ENCODE measurements around the gene PLD5.

Gene PLD5

DNA sequence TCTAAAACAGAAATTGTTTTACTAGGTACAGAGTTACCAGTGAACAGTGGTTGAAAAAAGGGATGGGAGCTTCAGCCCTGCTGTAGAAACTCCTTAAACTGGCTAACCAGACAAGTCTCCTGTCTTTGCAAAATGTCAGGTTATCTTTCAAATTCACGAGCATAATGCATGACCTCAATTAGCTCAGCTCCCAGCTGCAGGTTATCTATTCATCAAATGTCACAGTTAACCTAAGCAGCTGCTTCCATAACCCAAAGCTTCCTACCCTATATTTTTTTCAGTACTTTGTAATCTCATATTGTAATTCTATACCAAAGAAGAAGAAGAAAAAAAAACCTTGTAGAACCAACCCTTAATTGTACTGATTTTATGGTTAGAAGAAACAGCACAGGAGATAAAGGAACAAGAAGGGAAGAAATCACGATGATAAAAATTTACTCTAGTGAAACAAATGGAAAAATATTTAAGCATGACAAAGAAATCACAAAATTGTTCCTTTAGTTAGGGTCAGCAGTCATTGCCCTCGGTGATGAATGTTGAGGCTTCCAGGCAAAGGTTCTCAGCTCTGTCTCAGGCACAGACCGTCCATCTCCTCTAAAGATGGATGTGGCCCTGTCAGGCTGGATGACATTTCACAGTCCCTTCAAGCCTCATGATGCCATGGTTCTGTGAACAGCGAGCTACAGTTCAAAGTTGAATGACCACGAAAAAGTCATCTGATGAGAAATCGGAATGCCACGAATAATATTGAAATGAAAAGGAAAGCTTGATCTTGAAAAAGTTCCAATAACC is 95.9 kb downstream of the PLD5 start:
- H3K9me3 ChIP-seq (ENCODE audit: control insufficient read depth in 2 of 2, low read length in 2 of 2), result no peaks in the 10 kb centered on the region
- H3K9ac ChIP-seq (ENCODE audit: low read depth in 1 of 2, low read length in 2 of 2), result no peak overlapping the region
- H3K27me3 ChIP-seq (ENCODE audit: control insufficient read depth in 2 of 2, insufficient read depth in 2 of 2, low read length in 2 of 2), result no peaks in the 10 kb centered on the region
- H3K4me1 ChIP-seq (ENCODE audit: control insufficient read depth in 2 of 2, insufficient read depth in 2 of 2, low read length in 2 of 2), result no peaks in the 10 kb centered on the region
- no peaks in the 10 kb centered on the region for H3K36me3 ChIP-seq (ENCODE audit: control insufficient read depth in 2 of 2, insufficient read depth in 2 of 2, low read length in 2 of 2)
- H3K4me3 ChIP-seq (ENCODE audit: low read length in 2 of 2), result no peak overlapping the region
- no peak overlapping the region for H3K27ac ChIP-seq (ENCODE audit: low read depth in 2 of 2, low read length in 2 of 2)

DNA sequence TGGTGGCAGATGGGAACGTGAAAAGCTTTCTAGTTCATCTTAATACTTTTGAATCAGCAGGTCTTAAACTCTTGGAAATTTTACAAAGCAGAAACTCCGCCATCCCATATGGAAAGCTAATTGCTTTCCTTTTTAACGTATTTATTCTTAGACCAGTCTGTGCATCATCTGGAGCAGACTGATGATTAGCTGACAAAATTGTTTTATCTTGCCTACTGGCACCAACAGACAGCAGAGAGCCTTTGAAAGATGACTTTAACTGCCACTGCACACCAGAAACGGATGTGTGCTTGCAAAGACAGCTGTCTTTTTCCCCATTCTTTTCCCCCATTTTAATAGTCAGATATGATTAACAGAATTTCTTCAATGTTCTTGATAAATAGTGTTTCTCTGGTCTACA is 97.0 kb downstream of the PLD5 start:
- Histone ChIP-seq H3K4me3 (ENCODE audit: low read length in 2 of 2) (no peak overlapping the region), H3K27me3 (ENCODE audit: control insufficient read depth in 2 of 2, insufficient read depth in 2 of 2, low read length in 2 of 2) (no peaks in the 10 kb centered on the region), H3K9me3 (ENCODE audit: control insufficient read depth in 2 of 2, low read length in 2 of 2) (no peaks in the 10 kb centered on the region), H3K9ac (ENCODE audit: low read depth in 1 of 2, low read length in 2 of 2) (no peak overlapping the region), H3K36me3 (ENCODE audit: control insufficient read depth in 2 of 2, insufficient read depth in 2 of 2, low read length in 2 of 2) (no peaks in the 10 kb centered on the region), H3K27ac (ENCODE audit: low read depth in 2 of 2, low read length in 2 of 2) (no peak overlapping the region), H3K4me1 (ENCODE audit: control insufficient read depth in 2 of 2, insufficient read depth in 2 of 2, low read length in 2 of 2) (no peaks in the 10 kb centered on the region)

DNA sequence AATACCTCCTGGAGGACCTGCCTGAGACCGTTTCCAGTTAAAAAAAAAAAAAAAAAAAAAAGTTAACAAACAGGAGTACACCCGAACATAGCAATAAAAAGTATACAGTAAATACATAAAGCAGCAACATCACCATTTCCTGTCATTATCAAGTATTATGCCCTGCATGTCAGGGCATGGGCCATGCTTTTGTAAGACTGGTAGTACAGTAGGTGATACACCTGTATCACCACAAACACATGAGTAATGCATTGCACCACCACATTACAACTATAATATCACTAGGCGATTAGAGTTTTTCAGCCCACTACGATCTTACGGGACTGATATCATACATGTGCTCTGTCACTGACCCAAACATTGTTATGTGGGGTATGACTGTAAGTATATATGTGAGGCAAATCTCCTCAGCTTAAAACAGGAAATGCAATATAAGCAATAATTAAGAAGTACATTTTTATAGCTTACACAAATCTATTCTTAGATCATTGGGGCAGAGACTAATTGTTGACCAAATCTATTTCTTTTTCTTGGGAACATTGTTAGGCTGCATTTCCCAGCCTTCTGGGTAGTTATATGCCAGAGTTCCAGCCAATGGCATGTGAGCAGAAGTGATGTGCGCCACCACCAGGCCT is 98.1 kb downstream of the PLD5 start:
- Histone ChIP-seq H3K27me3 (ENCODE audit: control insufficient read depth in 2 of 2, insufficient read depth in 2 of 2, low read length in 2 of 2) (no peaks in the 10 kb centered on the region), H3K9ac (ENCODE audit: low read depth in 1 of 2, low read length in 2 of 2) (no peak overlapping the region), H3K4me3 (ENCODE audit: low read length in 2 of 2) (no peak overlapping the region), H3K4me1 (ENCODE audit: control insufficient read depth in 2 of 2, insufficient read depth in 2 of 2, low read length in 2 of 2) (no peaks in the 10 kb centered on the region), H3K9me3 (ENCODE audit: control insufficient read depth in 2 of 2, low read length in 2 of 2) (no peaks in the 10 kb centered on the region), H3K36me3 (ENCODE audit: control insufficient read depth in 2 of 2, insufficient read depth in 2 of 2, low read length in 2 of 2) (no peaks in the 10 kb centered on the region), H3K27ac (ENCODE audit: low read depth in 2 of 2, low read length in 2 of 2) (no peak overlapping the region)

DNA sequence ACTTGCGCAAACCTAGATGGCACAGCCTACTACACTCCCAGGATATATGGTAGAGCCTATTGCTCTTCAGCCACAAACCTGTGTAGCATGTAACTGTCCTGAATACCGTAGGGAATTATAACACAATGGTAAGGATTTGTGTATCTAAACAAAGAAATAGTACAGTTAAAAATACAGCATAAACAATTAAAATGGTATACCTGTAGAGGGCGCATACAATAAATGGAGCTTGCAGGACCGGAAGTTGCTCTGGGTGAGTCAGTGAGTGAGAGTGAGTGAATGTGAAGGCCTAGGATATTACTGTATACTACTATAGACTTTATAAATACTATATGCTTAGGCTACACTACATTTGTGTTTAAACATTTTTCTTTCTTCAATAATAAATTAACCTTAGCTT is 99.3 kb downstream of the PLD5 start:
- H3K27me3 ChIP-seq (ENCODE audit: control insufficient read depth in 2 of 2, insufficient read depth in 2 of 2, low read length in 2 of 2), result no peaks in the 10 kb centered on the region

DNA sequence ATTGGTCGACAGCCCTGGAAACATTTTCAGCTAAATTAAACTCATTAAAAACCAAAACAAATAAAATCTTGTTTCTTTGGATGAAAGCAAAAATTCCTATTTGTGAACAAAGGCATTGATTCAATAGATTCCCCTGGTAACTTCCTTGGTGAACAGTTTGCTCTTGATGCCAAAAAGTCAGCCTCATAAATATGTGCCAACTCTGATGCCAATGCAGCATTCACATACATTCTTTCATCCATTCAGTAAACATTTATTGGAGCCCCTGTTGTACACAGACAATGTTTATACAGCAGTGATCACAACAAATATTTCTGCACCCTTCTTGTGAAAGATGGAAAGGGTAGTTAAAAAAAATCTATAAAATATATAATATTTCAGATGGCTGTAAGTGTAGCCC is 107.8 kb downstream of the PLD5 start:
- H3K9me3 ChIP-seq (ENCODE audit: control insufficient read depth in 2 of 2, low read length in 2 of 2), result peaks cover 0 to 3% of the 10 kb centered on the region in 2 donors
- H3K9ac ChIP-seq (ENCODE audit: low read depth in 1 of 2, low read length in 2 of 2), result no peak overlapping the region
- no peak overlapping the region for H3K4me3 ChIP-seq (ENCODE audit: low read length in 2 of 2)
- no peak overlapping the region for H3K27ac ChIP-seq (ENCODE audit: low read depth in 2 of 2, low read length in 2 of 2)
- H3K4me1 ChIP-seq (ENCODE audit: control insufficient read depth in 2 of 2, insufficient read depth in 2 of 2, low read length in 2 of 2), result no peaks in the 10 kb centered on the region
- no peaks in the 10 kb centered on the region for H3K27me3 ChIP-seq (ENCODE audit: control insufficient read depth in 2 of 2, insufficient read depth in 2 of 2, low read length in 2 of 2)
- no peaks in the 10 kb centered on the region for H3K36me3 ChIP-seq (ENCODE audit: control insufficient read depth in 2 of 2, insufficient read depth in 2 of 2, low read length in 2 of 2)

More for the DNA sequence above, 99.3 kb downstream of the PLD5 start:
- no peaks in the 10 kb centered on the region for H3K36me3 ChIP-seq (ENCODE audit: control insufficient read depth in 2 of 2, insufficient read depth in 2 of 2, low read length in 2 of 2)
- H3K4me1 ChIP-seq (ENCODE audit: control insufficient read depth in 2 of 2, insufficient read depth in 2 of 2, low read length in 2 of 2), result no peaks in the 10 kb centered on the region
- peaks cover 0 to under 1% of the 10 kb centered on the region in 2 donors for H3K9me3 ChIP-seq (ENCODE audit: control insufficient read depth in 2 of 2, low read length in 2 of 2)
- H3K27ac ChIP-seq (ENCODE audit: low read depth in 2 of 2, low read length in 2 of 2), result no peak overlapping the region
- no peak overlapping the region for H3K4me3 ChIP-seq (ENCODE audit: low read length in 2 of 2)
- H3K9ac ChIP-seq (ENCODE audit: low read depth in 1 of 2, low read length in 2 of 2), result no peak overlapping the region

DNA sequence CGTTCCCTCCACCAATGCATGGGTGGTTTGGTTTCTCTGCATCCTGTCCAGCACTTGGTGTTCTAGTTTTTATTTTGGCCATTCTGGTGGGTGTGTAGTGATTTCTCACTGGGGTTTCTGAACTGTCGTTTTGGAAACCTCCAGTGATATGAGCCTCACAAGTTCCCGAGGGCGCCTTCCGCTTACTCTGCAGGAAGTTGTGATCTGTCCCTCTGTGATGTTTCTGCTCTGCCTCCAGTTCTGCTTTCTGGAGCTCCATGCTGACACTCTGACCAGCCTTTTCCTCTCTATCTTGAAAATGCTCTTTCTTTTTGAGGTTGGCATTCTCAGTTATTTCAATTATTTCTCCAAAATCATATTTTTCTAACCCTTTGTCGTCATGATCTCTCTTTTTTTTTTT is 111.6 kb downstream of the PLD5 start:
- Histone ChIP-seq H3K36me3 (ENCODE audit: control insufficient read depth in 2 of 2, insufficient read depth in 2 of 2, low read length in 2 of 2) (no peaks in the 10 kb centered on the region), H3K27me3 (ENCODE audit: control insufficient read depth in 2 of 2, insufficient read depth in 2 of 2, low read length in 2 of 2) (no peaks in the 10 kb centered on the region), H3K4me1 (ENCODE audit: control insufficient read depth in 2 of 2, insufficient read depth in 2 of 2, low read length in 2 of 2) (no peaks in the 10 kb centered on the region), H3K27ac (ENCODE audit: low read depth in 2 of 2, low read length in 2 of 2) (no peak overlapping the region), H3K4me3 (ENCODE audit: low read length in 2 of 2) (no peak overlapping the region), H3K9me3 (ENCODE audit: control insufficient read depth in 2 of 2, low read length in 2 of 2) (no peaks in the 10 kb centered on the region), H3K9ac (ENCODE audit: low read depth in 1 of 2, low read length in 2 of 2) (no peak overlapping the region)

DNA sequence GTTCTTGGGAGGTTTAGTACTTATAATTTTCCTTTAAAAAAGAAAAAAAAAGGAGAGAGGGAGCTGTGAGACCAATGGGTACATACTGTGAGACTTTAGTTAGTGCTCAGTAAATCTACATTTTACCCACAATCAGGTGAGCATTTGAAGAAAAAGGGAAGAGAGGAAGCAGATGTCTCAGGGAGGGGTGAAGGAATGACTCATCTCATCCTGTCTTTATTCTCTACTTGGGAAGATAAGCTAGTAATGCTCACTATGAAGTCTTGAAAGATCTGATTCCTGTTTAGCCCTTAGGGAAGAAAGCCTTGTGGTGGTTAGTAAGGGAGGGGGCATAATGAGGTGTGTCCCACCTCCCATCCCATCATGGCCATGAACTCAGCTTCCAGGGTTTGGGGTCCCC is 112.6 kb downstream of the PLD5 start:
- Histone ChIP-seq H3K4me1 (ENCODE audit: control insufficient read depth in 2 of 2, insufficient read depth in 2 of 2, low read length in 2 of 2) (no peaks in the 10 kb centered on the region), H3K27me3 (ENCODE audit: control insufficient read depth in 2 of 2, insufficient read depth in 2 of 2, low read length in 2 of 2) (no peaks in the 10 kb centered on the region), H3K27ac (ENCODE audit: low read depth in 2 of 2, low read length in 2 of 2) (no peak overlapping the region), H3K36me3 (ENCODE audit: control insufficient read depth in 2 of 2, insufficient read depth in 2 of 2, low read length in 2 of 2) (no peaks in the 10 kb centered on the region), H3K4me3 (ENCODE audit: low read length in 2 of 2) (no peak overlapping the region), H3K9ac (ENCODE audit: low read depth in 1 of 2, low read length in 2 of 2) (no peak overlapping the region), H3K9me3 (ENCODE audit: control insufficient read depth in 2 of 2, low read length in 2 of 2) (no peaks in the 10 kb centered on the region)

DNA sequence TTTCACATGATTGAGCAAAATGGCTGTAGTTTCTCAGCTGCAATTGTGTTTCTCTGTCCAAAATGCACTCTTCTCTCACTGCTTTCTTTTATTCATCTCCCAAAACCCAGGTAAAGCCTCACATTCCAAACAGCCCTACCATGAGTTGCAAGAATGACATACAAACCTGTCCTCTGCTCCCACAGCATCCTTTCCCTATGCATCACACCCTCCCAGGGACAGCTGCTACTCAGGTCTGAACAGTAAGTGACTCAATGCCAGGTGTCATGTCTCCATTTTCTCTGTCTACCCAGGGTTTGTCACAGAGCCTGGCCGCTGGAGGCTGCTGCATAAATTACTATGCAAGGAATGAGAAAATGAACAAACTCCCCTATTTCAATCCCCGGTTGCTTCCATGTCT is 118.5 kb downstream of the PLD5 start:
- Histone ChIP-seq H3K36me3 (ENCODE audit: control insufficient read depth in 2 of 2, insufficient read depth in 2 of 2, low read length in 2 of 2) (no peaks in the 10 kb centered on the region), H3K9ac (ENCODE audit: low read depth in 1 of 2, low read length in 2 of 2) (no peak overlapping the region), H3K27me3 (ENCODE audit: control insufficient read depth in 2 of 2, insufficient read depth in 2 of 2, low read length in 2 of 2) (no peaks in the 10 kb centered on the region), H3K9me3 (ENCODE audit: control insufficient read depth in 2 of 2, low read length in 2 of 2) (peaks cover 1 to 3% of the 10 kb centered on the region in 2 donors), H3K4me1 (ENCODE audit: control insufficient read depth in 2 of 2, insufficient read depth in 2 of 2, low read length in 2 of 2) (no peaks in the 10 kb centered on the region), H3K4me3 (ENCODE audit: low read length in 2 of 2) (no peak overlapping the region), H3K27ac (ENCODE audit: low read depth in 2 of 2, low read length in 2 of 2) (no peak overlapping the region)

DNA sequence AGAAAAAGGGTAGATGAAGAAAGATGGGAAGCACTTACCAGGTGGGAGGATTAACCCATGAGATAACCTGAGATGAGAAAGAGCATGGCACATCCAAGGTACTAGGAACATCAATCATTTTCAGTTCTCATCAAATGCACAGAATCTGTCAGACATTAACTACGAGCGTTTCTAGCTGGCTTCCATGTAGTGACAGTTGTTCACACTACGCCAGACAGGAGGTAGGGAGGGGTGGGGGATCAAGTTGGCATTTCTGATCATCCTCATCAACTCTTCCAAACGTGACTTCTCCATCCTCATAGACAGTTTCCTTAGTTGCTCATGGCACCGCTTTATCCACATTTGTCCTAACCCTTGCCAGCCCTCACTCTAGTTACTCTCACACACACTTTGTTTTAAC is 120.2 kb downstream of the PLD5 start:
- Histone ChIP-seq H3K27ac (ENCODE audit: low read depth in 2 of 2, low read length in 2 of 2) (no peak overlapping the region), H3K4me3 (ENCODE audit: low read length in 2 of 2) (no peak overlapping the region), H3K9ac (ENCODE audit: low read depth in 1 of 2, low read length in 2 of 2) (no peak overlapping the region), H3K9me3 (ENCODE audit: control insufficient read depth in 2 of 2, low read length in 2 of 2) (peaks cover 1 to 3% of the 10 kb centered on the region in 2 donors), H3K36me3 (ENCODE audit: control insufficient read depth in 2 of 2, insufficient read depth in 2 of 2, low read length in 2 of 2) (no peaks in the 10 kb centered on the region), H3K27me3 (ENCODE audit: control insufficient read depth in 2 of 2, insufficient read depth in 2 of 2, low read length in 2 of 2) (no peaks in the 10 kb centered on the region), H3K4me1 (ENCODE audit: control insufficient read depth in 2 of 2, insufficient read depth in 2 of 2, low read length in 2 of 2) (no peaks in the 10 kb centered on the region)

DNA sequence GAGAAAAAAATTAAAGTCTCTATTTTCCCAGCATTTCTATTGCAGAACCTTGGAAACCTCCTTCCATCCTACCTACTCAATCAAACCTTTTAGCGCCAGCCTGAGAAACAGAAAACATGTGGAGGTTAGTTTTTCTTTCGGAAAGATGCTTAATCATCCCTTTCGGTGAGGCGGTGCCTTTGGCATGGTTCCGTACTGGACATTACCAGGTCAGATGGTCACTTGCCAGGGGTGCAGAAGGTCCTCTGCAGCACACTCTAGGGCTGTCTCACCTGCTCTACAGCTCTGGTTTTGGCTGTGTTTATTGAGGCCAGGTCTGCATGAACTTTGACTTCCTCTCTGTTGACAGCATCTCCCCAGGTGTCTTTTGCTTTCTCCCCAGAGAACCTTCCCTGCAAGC is 121.5 kb downstream of the PLD5 start:
- Histone ChIP-seq H3K36me3 (ENCODE audit: control insufficient read depth in 2 of 2, insufficient read depth in 2 of 2, low read length in 2 of 2) (no peaks in the 10 kb centered on the region), H3K9ac (ENCODE audit: low read depth in 1 of 2, low read length in 2 of 2) (no peak overlapping the region), H3K9me3 (ENCODE audit: control insufficient read depth in 2 of 2, low read length in 2 of 2) (peaks cover 1 to 3% of the 10 kb centered on the region in 2 donors), H3K4me1 (ENCODE audit: control insufficient read depth in 2 of 2, insufficient read depth in 2 of 2, low read length in 2 of 2) (no peaks in the 10 kb centered on the region), H3K27ac (ENCODE audit: low read depth in 2 of 2, low read length in 2 of 2) (no peak overlapping the region), H3K4me3 (ENCODE audit: low read length in 2 of 2) (no peak overlapping the region), H3K27me3 (ENCODE audit: control insufficient read depth in 2 of 2, insufficient read depth in 2 of 2, low read length in 2 of 2) (no peaks in the 10 kb centered on the region)

Measured in mucosa of rectum (tissue), 2 donors.